GM12801 (cell line): ENCODE results near the gene CRYGS.

Experiments used
- CTCF ChIP-seq: IDR thresholded peaks from one replicate; pipeline ENCODE4 v1.5.1; 2011; ENCODE audit warnings: control low read depth; ENCODE audit not compliant: insufficient read length; ENCODE audit errors: extremely low read depth

CRYGS gene

DNA sequence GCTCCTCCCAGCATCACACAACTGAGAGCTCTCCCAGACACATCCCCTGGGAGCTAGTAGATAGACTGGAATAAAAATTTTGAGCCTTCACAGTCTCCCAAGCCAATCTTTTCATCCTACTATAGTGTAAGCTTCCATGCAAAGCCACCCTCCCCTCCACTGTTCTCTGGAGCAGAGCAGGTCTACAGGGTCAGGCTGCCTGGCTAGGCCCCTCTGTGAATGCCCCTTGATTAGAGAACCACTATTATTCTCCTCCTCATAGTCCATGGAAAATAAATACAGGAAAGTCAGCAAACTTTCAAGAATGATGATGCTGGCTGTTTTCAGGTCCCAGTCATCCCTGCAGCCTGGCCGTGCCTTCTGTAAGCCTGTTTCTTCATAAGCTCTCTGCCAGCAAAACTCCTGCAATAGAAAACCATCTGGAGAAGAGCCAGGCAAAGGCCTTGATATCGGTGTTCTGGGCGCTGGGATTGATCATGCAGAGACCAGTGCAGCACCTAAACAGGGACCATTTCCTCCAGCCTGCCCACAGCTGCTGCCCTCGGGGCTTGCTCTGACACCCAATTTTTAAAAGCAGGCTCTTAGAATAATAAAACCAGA lies 51.7 kb downstream of the CRYGS start:
- TF ChIP-seq CTCF = no peak

DNA sequence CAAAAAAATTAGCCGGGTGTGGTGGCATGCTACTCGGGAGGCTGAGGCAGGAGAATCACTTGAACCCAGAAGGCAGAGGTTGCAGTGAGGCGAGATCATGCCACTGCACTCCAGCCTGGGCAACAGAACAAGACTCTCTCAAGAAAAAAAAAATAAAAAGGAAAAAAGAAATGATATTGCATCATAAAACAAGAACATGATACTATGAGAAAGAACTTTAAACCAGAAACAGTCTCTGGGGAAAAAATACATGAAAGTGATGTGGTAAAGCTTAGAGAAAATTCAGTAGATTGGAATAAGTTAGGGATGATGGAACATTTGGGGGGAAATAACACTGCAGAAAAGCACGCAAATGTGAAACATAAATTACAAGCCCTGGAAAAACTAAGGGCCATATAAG lies 54.7 kb downstream of the CRYGS start:
- TF ChIP-seq CTCF = no peak
